Caco-2 (cell line): Measurements from ENCODE around the gene SLC28A1. TPM values are rescaled to one million over a fixed set of nuclear protein-coding genes. Genes with fewer than 3 reads are reported as not detected.

Experiments
- BruUV-seq: library from RNA; stranded (reverse); fragments of 400-500 nt; replicated peaks from 2 replicates; lab custom pipeline; 2021; lab: Mats Ljungman, UMichigan
- CTCF ChIA-PET: fragments of 300-600 bp; sonication (Branson Sonifier 250); formaldehyde crosslinking; loops from one replicate; lab custom pipeline; 2022; ENCODE audit warnings: antibody characterized with exemption; lab: Charles Lee
- POLR2A ChIA-PET: fragments of 300-600 bp; sonication (Branson Sonifier 250); formaldehyde crosslinking; loops from one replicate; lab custom pipeline; 2022; ENCODE audit warnings: antibody characterized with exemption; lab: Charles Lee
- DNase-seq, 2 experiments: peaks; one replicate each; pipeline versions ENCODE4 v3.0.0 to v3.0.0-alpha.2; 2020 to 2022
- H3K27me3 ChIP-seq: replicated peaks from 2 replicates; pipeline ENCODE4 v1.6.0; 2011; ENCODE audit warnings: low read length; ENCODE audit not compliant: control insufficient read depth, insufficient read depth
- H3K36me3 ChIP-seq: 2 replicates; pipeline ENCODE4 v1.5.1; 2011; ENCODE audit warnings: low read length; ENCODE audit not compliant: control insufficient read depth, insufficient read depth
- H3K4me1 ChIP-seq: fragments of 250-450 bp; sonication (Bioruptor Pico); 2 replicates; pipeline ENCODE4 v1.5.1; 2020; ENCODE audit warnings: mild to moderate bottlenecking
- H3K4me3 ChIP-seq: 2 replicates; pipeline ENCODE4 v1.5.1; 2011; ENCODE audit warnings: low read depth, mild to moderate bottlenecking, control low read depth, low read length
- H3K9me3 ChIP-seq: fragments of 250-450 bp; sonication (Bioruptor Pico); 2 replicates; pipeline ENCODE4 v1.5.1; 2020; ENCODE audit warnings: mild to moderate bottlenecking, moderate library complexity
- H3K27ac Mint-ChIP-seq: one replicate; pipeline ENCODE4 v1.8.0; 2022; ENCODE audit warnings: mixed read lengths; ENCODE audit not compliant: unreplicated experiment
- H3K27me3 Mint-ChIP-seq: one replicate; pipeline ENCODE4 v1.8.0; 2022; ENCODE audit warnings: mixed read lengths; ENCODE audit not compliant: insufficient read depth, unreplicated experiment
- H3K36me3 Mint-ChIP-seq: one replicate; pipeline ENCODE4 v1.8.0; 2022; ENCODE audit warnings: mild to moderate bottlenecking, mixed read lengths; ENCODE audit not compliant: insufficient read depth, unreplicated experiment
- H3K4me1 Mint-ChIP-seq: one replicate; pipeline ENCODE4 v1.8.0; 2022; ENCODE audit warnings: low read depth, mixed read lengths; ENCODE audit not compliant: unreplicated experiment
- H3K4me3 Mint-ChIP-seq: one replicate; pipeline ENCODE4 v1.8.0; 2022; ENCODE audit warnings: mild to moderate bottlenecking, moderate library complexity, mixed read lengths; ENCODE audit not compliant: unreplicated experiment
- H3K9me3 Mint-ChIP-seq: one replicate; pipeline ENCODE4 v1.8.0; 2022; ENCODE audit warnings: mixed read lengths; ENCODE audit not compliant: unreplicated experiment
- intact Hi-C: fragments of 100-400 bp; cut with micrococcal nuclease; formaldehyde crosslinking; loops from one replicate; pipeline ENCODE4 v1.10.0; 2022; ENCODE audit not compliant: unreplicated experiment
- total RNA-seq: library from RNA; stranded (reverse); gene quantifications from 2 replicates; pipeline ENCODE4 v1.2.3, GENCODE V29; 2022
- TF ChIP-seq, protein P1 (sequence below), 2 experiments: fragments of 200-600 bp in 1 of 2; IDR thresholded peaks; 1 replicate in 1 of 2; 2 replicates in 1 of 2; pipeline versions ENCODE4 v1.5.1 to v1.8.0; 2011 to 2022; ENCODE audit warnings: antibody characterized with exemption in 1 of 2, control low read depth in 1 of 2, inconsistent platforms in 1 of 2, low read depth in 1 of 2, low read length in 1 of 2, mild to moderate bottlenecking in 1 of 2, moderate library complexity in 1 of 2; ENCODE audit not compliant: insufficient read depth in 1 of 2, severe bottlenecking in 1 of 2, unreplicated experiment in 1 of 2

Gene SLC28A1
- total RNA-seq, 1 experiment from 2014 or later: not detected

DNA sequence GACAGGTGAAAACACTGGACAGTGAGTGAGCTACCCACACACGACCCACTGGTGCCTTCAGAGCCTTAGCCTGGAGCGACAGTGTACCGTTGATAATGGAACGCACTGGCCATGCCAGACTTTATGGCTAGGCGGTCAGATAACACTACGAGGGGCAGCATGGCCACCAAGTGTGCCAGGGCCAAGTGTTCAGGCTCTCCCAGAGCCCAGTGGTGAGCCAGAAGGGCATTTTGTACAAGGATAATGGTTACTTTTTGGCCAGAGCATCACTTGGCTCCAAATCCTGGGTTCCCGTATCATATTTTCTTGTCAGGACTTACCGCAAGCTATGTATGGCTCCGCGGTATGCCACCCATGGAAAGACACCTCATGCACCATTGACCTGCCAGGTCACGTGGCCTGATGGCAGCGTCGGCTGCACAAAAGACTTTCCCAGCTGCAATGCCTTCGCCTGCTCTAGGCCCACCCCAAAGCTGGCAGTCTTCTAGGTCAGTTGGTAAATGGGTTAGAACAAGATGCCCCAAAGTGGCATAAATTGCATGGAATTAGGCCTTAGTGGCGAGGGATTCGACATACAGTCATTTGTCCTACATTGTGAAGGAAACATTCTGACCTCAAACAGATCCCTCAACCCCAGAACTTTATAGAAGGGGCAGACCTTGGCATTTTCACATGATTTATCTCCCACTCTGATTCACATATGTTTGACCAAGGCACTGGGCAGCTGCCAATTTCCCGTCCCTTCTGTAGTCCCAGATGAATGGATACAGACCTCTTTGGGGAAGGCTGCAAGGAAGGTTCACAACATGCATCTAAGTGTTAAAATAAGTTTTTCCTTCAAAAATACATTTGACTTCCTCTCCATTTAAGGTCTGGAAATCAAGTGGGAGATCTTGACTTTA is 12.2 kb upstream of the SLC28A1 start:
- intact Hi-C loops: no loop called here
- H3K27ac Mint-ChIP-seq: no peak overlapping the region

DNA sequence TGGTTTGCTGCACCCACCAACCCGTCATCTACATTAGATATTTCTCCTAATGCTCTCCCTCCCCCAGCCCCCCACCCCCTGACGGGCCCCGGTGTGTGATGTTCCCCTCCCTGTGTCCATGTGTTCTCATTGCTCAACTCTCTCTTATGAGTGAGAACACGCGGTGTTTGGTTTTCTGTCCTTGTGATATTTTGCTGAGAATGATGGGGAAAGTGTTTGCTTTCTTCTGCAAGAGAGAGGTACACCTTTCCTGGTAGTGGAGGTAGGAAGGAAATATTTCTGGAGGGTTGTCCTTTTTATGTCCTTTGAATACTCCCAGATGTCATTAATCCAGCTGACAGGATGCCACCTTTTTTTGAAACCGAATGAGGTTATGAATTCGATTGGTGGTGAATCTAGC is 10.5 kb upstream of the SLC28A1 start:
- DNase-seq: no peak
- Histone ChIP-seq H3K36me3 (no peaks in the 10 kb centered on the region), H3K4me1 (peaks cover 5% of the 10 kb centered on the region; the same call in 1 of the 2 replicates), H3K4me3 (no peak overlapping the region), H3K27me3 (no peaks in the 10 kb centered on the region), H3K9me3 (no peaks in the 10 kb centered on the region)
- ChIA-PET POLR2A (no interaction called here), CTCF (no interaction called here)
- Mint-ChIP-seq H3K27me3 (no peaks in the 10 kb centered on the region), H3K4me1 (peaks cover 8% of the 10 kb centered on the region), H3K36me3 (peaks cover 4% of the 10 kb centered on the region), H3K9me3 (no peaks in the 10 kb centered on the region), H3K4me3 (no peak overlapping the region), H3K27ac (no peak overlapping the region)
- TF ChIP-seq, protein P1, sequence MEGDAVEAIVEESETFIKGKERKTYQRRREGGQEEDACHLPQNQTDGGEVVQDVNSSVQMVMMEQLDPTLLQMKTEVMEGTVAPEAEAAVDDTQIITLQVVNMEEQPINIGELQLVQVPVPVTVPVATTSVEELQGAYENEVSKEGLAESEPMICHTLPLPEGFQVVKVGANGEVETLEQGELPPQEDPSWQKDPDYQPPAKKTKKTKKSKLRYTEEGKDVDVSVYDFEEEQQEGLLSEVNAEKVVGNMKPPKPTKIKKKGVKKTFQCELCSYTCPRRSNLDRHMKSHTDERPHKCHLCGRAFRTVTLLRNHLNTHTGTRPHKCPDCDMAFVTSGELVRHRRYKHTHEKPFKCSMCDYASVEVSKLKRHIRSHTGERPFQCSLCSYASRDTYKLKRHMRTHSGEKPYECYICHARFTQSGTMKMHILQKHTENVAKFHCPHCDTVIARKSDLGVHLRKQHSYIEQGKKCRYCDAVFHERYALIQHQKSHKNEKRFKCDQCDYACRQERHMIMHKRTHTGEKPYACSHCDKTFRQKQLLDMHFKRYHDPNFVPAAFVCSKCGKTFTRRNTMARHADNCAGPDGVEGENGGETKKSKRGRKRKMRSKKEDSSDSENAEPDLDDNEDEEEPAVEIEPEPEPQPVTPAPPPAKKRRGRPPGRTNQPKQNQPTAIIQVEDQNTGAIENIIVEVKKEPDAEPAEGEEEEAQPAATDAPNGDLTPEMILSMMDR (IDR thresholded peaks at IDR 0.05; ENCODE audit: insufficient read depth in 1 of 2, low read depth in 1 of 2, low read length in 1 of 2, severe bottlenecking in 1 of 2, unreplicated experiment in 1 of 2): no peak
- no TSS peak for BruUV-seq
- intact Hi-C loops: no loop called here

More for the DNA sequence above, 12.2 kb upstream of the SLC28A1 start:
- Histone ChIP-seq H3K9me3 (no peaks in the 10 kb centered on the region), H3K4me1 (no peaks in the 10 kb centered on the region), H3K4me3 (no peak overlapping the region), H3K27me3 (no peaks in the 10 kb centered on the region), H3K36me3 (no peaks in the 10 kb centered on the region)
- Mint-ChIP-seq H3K4me3 (no peak overlapping the region), H3K27me3 (no peaks in the 10 kb centered on the region), H3K4me1 (peaks cover 6% of the 10 kb centered on the region), H3K9me3 (no peaks in the 10 kb centered on the region), H3K36me3 (peaks cover 4% of the 10 kb centered on the region)
- DNase-seq: no peak
- TF ChIP-seq, protein P1 (IDR thresholded peaks at IDR 0.05; ENCODE audit: insufficient read depth in 1 of 2, low read depth in 1 of 2, low read length in 1 of 2, severe bottlenecking in 1 of 2, unreplicated experiment in 1 of 2): no peak
- CTCF ChIA-PET: no interaction called here
- no TSS peak for BruUV-seq
- POLR2A ChIA-PET: no interaction called here

DNA sequence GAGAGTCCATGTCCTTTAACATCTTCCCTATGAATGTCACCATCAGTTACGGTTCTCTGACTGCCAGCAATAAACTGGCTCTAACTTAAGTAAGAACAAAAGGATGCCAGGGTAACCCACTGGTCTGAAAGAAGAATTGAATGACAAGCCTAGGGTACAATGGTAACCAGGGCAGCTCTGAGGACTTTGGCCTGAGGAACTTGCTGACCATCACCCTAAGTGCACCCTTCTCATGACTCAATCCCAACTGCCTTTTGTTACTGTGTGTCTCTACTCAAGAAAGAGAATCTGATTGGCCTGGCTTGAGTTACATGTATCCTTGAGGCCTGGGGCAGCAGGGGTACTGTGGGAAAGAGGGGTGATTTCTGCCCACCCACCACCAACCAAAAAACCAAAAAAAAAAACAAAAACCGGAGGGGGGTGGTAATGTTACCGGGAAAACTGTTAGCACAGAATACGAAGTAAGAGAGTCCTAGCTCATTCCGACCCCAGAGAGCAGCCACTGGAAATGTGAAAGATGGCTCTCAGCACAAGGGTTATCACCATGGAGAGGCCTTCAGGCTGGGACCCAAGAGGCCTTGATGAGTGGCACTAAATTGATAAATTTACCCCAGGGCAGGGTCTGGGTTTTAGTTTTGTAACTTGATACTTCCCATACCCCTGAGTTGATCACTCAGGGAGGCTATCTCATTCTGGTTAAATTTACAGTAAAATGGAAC is 9.3 kb upstream of the SLC28A1 start:
- Mint-ChIP-seq H3K36me3 (peaks cover 4% of the 10 kb centered on the region), H3K27ac (no peak overlapping the region), H3K4me3 (no peak overlapping the region), H3K9me3 (no peaks in the 10 kb centered on the region), H3K27me3 (no peaks in the 10 kb centered on the region), H3K4me1 (peaks cover 8% of the 10 kb centered on the region)
- no TSS peak for BruUV-seq
- Histone ChIP-seq H3K4me1 (peaks cover 5% of the 10 kb centered on the region; the same call in 1 of the 2 replicates), H3K9me3 (no peaks in the 10 kb centered on the region), H3K36me3 (no peaks in the 10 kb centered on the region), H3K4me3 (no peak overlapping the region), H3K27me3 (no peaks in the 10 kb centered on the region)
- TF ChIP-seq, protein P1 (IDR thresholded peaks at IDR 0.05; ENCODE audit: insufficient read depth in 1 of 2, low read depth in 1 of 2, low read length in 1 of 2, severe bottlenecking in 1 of 2, unreplicated experiment in 1 of 2): no peak
- intact Hi-C loops: no loop called here
- ChIA-PET POLR2A (no interaction called here), CTCF (no interaction called here)
- no peak for DNase-seq
